Fibroblast of lung (primary cell): Measurements from ENCODE around the gene CHRNA1.

ENCODE experiments used
- EZH2 ChIP-seq: IDR thresholded peaks from 2 replicates; pipeline ENCODE4 v1.5.1; 2012; ENCODE audit warnings: low read length, control low read depth, mild to moderate bottlenecking; ENCODE audit errors: missing control alignments
- TF ChIP-seq, protein P1 (sequence below), 2 donors: IDR thresholded peaks in 1 of 2; conservative IDR thresholded peaks in 1 of 2; 1 replicate in 1 of 2; 2 replicates in 1 of 2; pipeline ENCODE4 v1.5.1; 2011 to 2012; ENCODE audit warnings: low read length in 2 of 2, control low read depth in 1 of 2, inconsistent platforms in 1 of 2, low read depth in 1 of 2, mild to moderate bottlenecking in 1 of 2

GRCh38 chr2:174730698-174731018, 33.6 kb downstream of the CHRNA1 start:
- TF ChIP-seq EZH2, result no peak
- TF ChIP-seq, protein P1, sequence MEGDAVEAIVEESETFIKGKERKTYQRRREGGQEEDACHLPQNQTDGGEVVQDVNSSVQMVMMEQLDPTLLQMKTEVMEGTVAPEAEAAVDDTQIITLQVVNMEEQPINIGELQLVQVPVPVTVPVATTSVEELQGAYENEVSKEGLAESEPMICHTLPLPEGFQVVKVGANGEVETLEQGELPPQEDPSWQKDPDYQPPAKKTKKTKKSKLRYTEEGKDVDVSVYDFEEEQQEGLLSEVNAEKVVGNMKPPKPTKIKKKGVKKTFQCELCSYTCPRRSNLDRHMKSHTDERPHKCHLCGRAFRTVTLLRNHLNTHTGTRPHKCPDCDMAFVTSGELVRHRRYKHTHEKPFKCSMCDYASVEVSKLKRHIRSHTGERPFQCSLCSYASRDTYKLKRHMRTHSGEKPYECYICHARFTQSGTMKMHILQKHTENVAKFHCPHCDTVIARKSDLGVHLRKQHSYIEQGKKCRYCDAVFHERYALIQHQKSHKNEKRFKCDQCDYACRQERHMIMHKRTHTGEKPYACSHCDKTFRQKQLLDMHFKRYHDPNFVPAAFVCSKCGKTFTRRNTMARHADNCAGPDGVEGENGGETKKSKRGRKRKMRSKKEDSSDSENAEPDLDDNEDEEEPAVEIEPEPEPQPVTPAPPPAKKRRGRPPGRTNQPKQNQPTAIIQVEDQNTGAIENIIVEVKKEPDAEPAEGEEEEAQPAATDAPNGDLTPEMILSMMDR (conservative IDR thresholded peaks at IDR 0.05 in 1 of 2, IDR thresholded peaks at IDR 0.05 in 1 of 2; ENCODE audit: low read depth in 1 of 2, low read length in 2 of 2), result no peak
